Muscle layer of colon (tissue), 2 donors: Measurements from ENCODE around the gene TXNDC11.

Source experiments
- H3K27ac ChIP-seq: one replicate; pipeline ENCODE4 v1.7.0; 2013; ENCODE audit warnings: low read depth, mild to moderate bottlenecking, low read length, moderate library complexity
- H3K27me3 ChIP-seq, 2 donors: one replicate each; pipeline ENCODE4 v1.7.0; 2013; ENCODE audit warnings: low read length in 2 of 2, mild to moderate bottlenecking in 2 of 2; ENCODE audit not compliant: insufficient read depth in 2 of 2, control insufficient read depth in 1 of 2
- H3K36me3 ChIP-seq: one replicate; pipeline ENCODE4 v1.7.0; 2013; ENCODE audit warnings: mild to moderate bottlenecking, low read length; ENCODE audit not compliant: insufficient read depth
- H3K4me1 ChIP-seq: one replicate; pipeline ENCODE4 v1.7.0; 2013; ENCODE audit warnings: mild to moderate bottlenecking, low read length; ENCODE audit not compliant: insufficient read depth
- H3K4me3 ChIP-seq, 2 donors: one replicate each; pipeline ENCODE4 v1.7.0; 2013; ENCODE audit warnings: low read length in 2 of 2, low read depth in 1 of 2, mild to moderate bottlenecking in 1 of 2, moderate library complexity in 1 of 2
- H3K9ac ChIP-seq: one replicate; pipeline ENCODE4 v1.7.0; 2013; ENCODE audit warnings: low read length
- H3K9me3 ChIP-seq: one replicate; pipeline ENCODE4 v1.7.0; 2013; ENCODE audit warnings: mild to moderate bottlenecking, low read length
- donor health status: abdominal sarcoma.
- donor health status: Adenocarcinoma of cecum.

Gene TXNDC11

DNA sequence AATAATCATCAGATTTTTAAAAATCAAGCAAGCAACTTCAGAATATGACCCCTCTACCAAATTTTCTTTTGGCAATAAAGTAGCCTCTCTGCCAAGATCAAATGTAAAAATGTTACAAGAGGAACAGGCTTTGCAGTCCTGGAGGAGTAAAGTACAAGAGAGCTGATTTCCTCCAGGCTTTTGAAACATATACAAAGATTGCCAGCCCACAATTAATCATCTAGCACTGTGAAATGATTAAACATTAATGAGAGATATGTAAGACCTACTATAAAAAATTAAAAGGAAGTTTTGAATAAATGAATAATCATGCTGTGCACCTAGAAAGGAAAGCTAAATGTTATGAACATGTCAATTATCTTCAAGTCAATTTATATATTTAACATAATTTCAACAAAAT, 26.3 kb downstream of the TXNDC11 start:
- Histone ChIP-seq H3K9ac (no peak overlapping the region), H3K4me1 (peaks cover 29% of the 10 kb centered on the region), H3K4me3 (no peak overlapping the region), H3K27ac (no peak overlapping the region), H3K9me3 (no peaks in the 10 kb centered on the region), H3K36me3 (peaks cover 37% of the 10 kb centered on the region), H3K27me3 (no peaks in the 10 kb centered on the region)

DNA sequence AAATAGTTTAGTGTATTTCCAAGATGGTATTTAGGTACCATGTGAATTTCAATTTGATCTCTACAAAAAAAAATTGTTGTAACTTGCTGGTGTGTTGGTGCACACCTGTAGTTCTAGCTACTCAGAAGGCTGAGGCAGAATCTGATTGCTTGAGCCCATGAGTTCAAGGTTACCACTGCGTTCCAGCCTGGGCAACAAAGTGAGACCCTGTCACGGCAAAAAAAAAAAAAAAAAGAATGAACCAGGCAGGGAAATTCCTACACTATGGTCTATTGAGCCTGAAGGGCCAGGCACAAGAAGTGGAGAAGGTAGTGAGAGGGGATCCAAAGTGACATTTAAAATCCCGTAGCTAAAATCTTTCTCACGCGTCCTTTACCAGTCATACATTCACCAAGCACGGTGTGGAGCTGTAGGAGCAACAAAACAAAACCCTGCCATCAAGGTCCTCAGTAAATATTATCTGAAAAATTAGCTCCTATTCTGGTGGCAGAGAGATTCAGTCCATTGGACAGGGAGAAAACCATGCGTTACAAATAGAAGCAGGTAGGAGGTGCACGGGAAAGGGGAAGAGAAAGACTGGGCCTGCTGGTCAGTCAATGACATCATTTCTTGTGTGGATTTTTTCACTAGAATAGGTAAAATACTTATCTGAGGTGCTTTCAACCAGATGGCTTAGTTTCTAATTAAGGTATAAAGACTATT, 27.3 kb downstream of the TXNDC11 start:
- Histone ChIP-seq H3K9ac (no peak overlapping the region), H3K4me1 (peaks cover 29% of the 10 kb centered on the region), H3K9me3 (no peaks in the 10 kb centered on the region), H3K27me3 (no peaks in the 10 kb centered on the region), H3K36me3 (peaks cover 32% of the 10 kb centered on the region), H3K27ac (no peak overlapping the region), H3K4me3 (no peak overlapping the region)

DNA sequence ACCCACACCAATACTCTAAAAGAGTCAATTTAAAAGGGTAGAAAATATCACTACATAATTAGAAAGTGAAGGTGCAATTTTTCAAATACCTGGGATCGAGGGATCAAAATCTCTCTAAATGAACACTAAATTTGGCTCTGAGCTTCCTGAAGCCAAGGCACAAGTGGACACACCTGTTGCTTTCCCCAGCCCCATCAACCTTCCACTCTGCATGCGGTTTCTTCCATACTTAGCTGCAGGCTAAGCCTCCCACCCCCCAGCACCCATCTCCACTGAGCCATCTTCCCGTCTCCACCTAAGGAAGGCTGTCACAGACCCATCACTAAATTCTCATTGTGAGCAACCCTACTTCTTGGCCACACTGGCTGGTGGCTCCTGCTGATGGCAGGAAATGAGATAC, 30.5 kb downstream of the TXNDC11 start:
- H3K9me3 ChIP-seq, result no peaks in the 10 kb centered on the region
- H3K4me3 ChIP-seq, result no peak overlapping the region
- H3K27ac ChIP-seq, result no peak overlapping the region
- peaks cover 19% of the 10 kb centered on the region for H3K4me1 ChIP-seq
- no peaks in the 10 kb centered on the region for H3K27me3 ChIP-seq
- no peak overlapping the region for H3K9ac ChIP-seq
- peaks cover 25% of the 10 kb centered on the region for H3K36me3 ChIP-seq

- Histone ChIP-seq H3K36me3 (peaks cover 25% of the 10 kb centered on the region), H3K9me3 (no peaks in the 10 kb centered on the region), H3K27ac (no peak overlapping the region), H3K4me1 (peaks cover 19% of the 10 kb centered on the region), H3K27me3 (no peaks in the 10 kb centered on the region), H3K4me3 (no peak overlapping the region), H3K9ac (no peak overlapping the region)
These were observed 31.0 kb downstream of the TXNDC11 start for GRCh38 chr16:11711662-11712061.

DNA sequence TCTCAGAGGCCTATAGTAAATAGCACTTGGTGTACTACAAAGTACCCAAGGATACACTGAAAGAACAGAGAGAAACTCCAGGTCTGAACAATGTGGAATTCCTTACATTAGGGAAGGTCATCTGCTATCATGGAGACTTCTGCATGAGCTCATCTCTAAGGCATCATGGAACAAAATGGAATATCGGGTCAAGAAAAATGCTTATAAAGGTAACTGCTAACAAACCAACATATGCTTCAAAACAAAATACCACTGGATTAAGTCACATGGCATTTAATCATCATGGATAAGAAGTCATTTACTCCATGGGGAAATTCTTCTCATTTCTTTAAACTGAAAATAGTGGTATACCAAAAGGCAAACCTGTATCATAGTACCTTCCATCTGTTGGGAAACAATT, 34.2 kb downstream of the TXNDC11 start:
- H3K27me3 ChIP-seq, result no peaks in the 10 kb centered on the region
- peaks cover 19% of the 10 kb centered on the region for H3K36me3 ChIP-seq

DNA sequence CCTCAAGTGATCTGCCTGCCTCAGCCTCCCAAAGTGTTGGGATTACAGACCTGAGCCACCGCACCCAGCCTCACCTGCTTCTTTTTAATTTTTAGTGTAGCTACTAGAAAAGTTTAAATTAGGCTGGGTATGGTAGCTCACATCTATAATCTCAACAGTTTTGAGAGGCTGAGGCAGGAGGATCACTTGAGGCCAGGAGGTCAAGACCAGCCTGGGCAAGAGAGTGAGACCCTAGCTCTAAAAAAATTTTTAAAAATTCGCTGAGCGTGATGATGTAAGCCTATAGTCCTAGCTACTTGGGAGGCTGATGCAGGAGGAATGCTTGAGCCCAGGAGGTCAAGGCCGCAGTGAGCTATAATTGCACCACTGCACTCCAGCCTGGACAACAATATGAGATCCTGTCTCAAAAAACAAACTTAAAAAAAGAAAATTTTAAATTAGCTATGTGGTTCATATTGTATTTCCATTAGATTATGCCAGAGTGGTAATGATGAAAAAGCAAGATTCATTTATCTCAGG, 34.9 kb downstream of the TXNDC11 start:
- peaks cover 13% of the 10 kb centered on the region for H3K4me1 ChIP-seq
- H3K27me3 ChIP-seq, result no peaks in the 10 kb centered on the region
- no peak overlapping the region for H3K27ac ChIP-seq
- no peak overlapping the region for H3K4me3 ChIP-seq
- H3K36me3 ChIP-seq, result peaks cover 18% of the 10 kb centered on the region
- no peaks in the 10 kb centered on the region for H3K9me3 ChIP-seq
- H3K9ac ChIP-seq, result no peak overlapping the region

More for the DNA sequence above, 34.2 kb downstream of the TXNDC11 start:
- Histone ChIP-seq H3K9me3 (no peaks in the 10 kb centered on the region), H3K9ac (no peak overlapping the region), H3K4me1 (peaks cover 13% of the 10 kb centered on the region), H3K27ac (no peak overlapping the region), H3K4me3 (no peak overlapping the region)

DNA sequence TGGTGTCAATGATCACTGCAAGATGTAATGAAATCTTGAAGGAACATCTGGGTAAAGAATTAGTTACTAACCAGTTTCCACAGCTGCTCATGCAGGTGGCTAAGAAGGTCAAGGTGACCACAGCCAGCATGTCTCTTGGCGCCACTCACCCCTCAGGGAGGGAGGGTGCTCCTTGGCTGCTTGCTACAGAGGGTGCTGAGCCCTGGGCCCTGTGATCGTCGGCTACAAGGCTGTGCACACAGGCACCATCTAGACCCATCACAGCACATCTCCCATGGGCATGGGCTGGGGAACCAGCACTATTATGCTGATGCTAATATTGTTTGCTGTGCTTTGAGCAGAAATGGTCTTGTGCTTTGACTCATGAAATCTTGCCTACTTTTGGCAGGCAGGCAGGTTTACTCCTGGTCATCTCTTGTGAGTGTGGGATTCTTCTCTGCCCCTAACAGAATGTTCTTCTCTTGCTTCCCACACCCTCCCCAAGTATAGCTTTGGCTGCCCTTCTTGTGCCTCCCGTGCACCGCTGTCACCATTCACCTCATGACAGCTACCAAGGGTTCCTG, 36.4 kb downstream of the TXNDC11 start:
- Histone ChIP-seq H3K9me3 (no peaks in the 10 kb centered on the region), H3K27ac (no peak overlapping the region), H3K9ac (no peak overlapping the region), H3K27me3 (no peaks in the 10 kb centered on the region), H3K4me1 (peaks cover 13% of the 10 kb centered on the region), H3K4me3 (no peak overlapping the region), H3K36me3 (peaks cover 9% of the 10 kb centered on the region)

- Histone ChIP-seq H3K27ac (no peak overlapping the region), H3K9ac (no peak overlapping the region), H3K27me3 (no peaks in the 10 kb centered on the region), H3K4me1 (peaks cover 13% of the 10 kb centered on the region), H3K4me3 (no peak overlapping the region), H3K36me3 (peaks cover 8% of the 10 kb centered on the region), H3K9me3 (no peaks in the 10 kb centered on the region)
These were observed 37.2 kb downstream of the TXNDC11 start for GRCh38 chr16:11705311-11706025.

- H3K36me3 ChIP-seq, result peaks cover 44% of the 10 kb centered on the region
- peaks cover 10% of the 10 kb centered on the region for H3K4me1 ChIP-seq
- H3K4me3 ChIP-seq, result no peak overlapping the region
- H3K27ac ChIP-seq, result no peak overlapping the region
- H3K9ac ChIP-seq, result no peak overlapping the region
- H3K27me3 ChIP-seq, result no peaks in the 10 kb centered on the region
- no peaks in the 10 kb centered on the region for H3K9me3 ChIP-seq
These were observed 42.2 kb downstream of the TXNDC11 start for GRCh38 chr16:11700264-11701029.

GRCh38 chr16:11699234-11699894, 43.3 kb downstream of the TXNDC11 start:
- H3K9me3 ChIP-seq, result no peaks in the 10 kb centered on the region
- peaks cover 52% of the 10 kb centered on the region for H3K36me3 ChIP-seq
- no peak overlapping the region for H3K27ac ChIP-seq
- no peaks in the 10 kb centered on the region for H3K27me3 ChIP-seq
- H3K4me3 ChIP-seq, result no peak overlapping the region
- H3K4me1 ChIP-seq, result no peaks in the 10 kb centered on the region
- H3K9ac ChIP-seq, result no peak overlapping the region

- Histone ChIP-seq H3K27me3 (no peaks in the 10 kb centered on the region), H3K36me3 (peaks cover 52% of the 10 kb centered on the region), H3K27ac (no peak overlapping the region)
These were observed 44.4 kb downstream of the TXNDC11 start for GRCh38 chr16:11698271-11698689.

More at GRCh38 chr16:11698271-11698689, 44.4 kb downstream of the TXNDC11 start:
- Histone ChIP-seq H3K4me3 (no peak overlapping the region), H3K9ac (no peak overlapping the region), H3K9me3 (no peaks in the 10 kb centered on the region), H3K4me1 (no peaks in the 10 kb centered on the region)
